Progenitor cell of endocrine pancreas (in vitro differentiated cells): ENCODE data around the gene FMN1. TPM values are rescaled to one million over a fixed set of nuclear protein-coding genes. Genes with fewer than 3 reads are reported as not detected.

Experiments
- DNase-seq: peaks from one replicate; pipeline ENCODE4 v3.0.0; 2021; ENCODE audit warnings: low spot score; ENCODE audit not compliant: unreplicated experiment
- H3K27ac Mint-ChIP-seq: 2 replicates; pipeline ENCODE4 v1.8.0; 2021; ENCODE audit warnings: mild to moderate bottlenecking, moderate library complexity, mixed read lengths
- H3K27me3 Mint-ChIP-seq: 2 replicates; pipeline ENCODE4 v1.8.0; 2021; ENCODE audit warnings: mixed read lengths
- H3K36me3 Mint-ChIP-seq: 2 replicates; pipeline ENCODE4 v1.8.0; 2022; ENCODE audit warnings: mixed read lengths; ENCODE audit not compliant: insufficient read depth
- H3K4me1 Mint-ChIP-seq: 2 replicates; pipeline ENCODE4 v1.8.0; 2021; ENCODE audit warnings: low read depth, mixed read lengths
- H3K4me3 Mint-ChIP-seq: 2 replicates; pipeline ENCODE4 v1.8.0; 2021; ENCODE audit warnings: low read depth, mild to moderate bottlenecking, moderate library complexity, mixed read lengths
- H3K9me3 Mint-ChIP-seq: 2 replicates; pipeline ENCODE4 v1.8.0; 2021; ENCODE audit warnings: low read depth, mixed read lengths
- CTCF ChIP-seq: fragments of 200-600 bp; sonication (generic); IDR thresholded peaks from one replicate; pipeline ENCODE4 v1.5.0; 2021; ENCODE audit warnings: antibody characterized with exemption, mild to moderate bottlenecking; ENCODE audit not compliant: unreplicated experiment
- total RNA-seq: library from RNA; stranded (reverse); gene quantifications from 2 replicates; pipeline ENCODE4 v1.2.1, GENCODE V29; 2021

FMN1 gene
- total RNA-seq, 1 donor from 2014 or later = 0.41 TPM

GRCh38 chr15:33100314-33100713 lies 94.2 kb downstream of the FMN1 start:
- Mint-ChIP-seq H3K4me3 (no peak overlapping the region), H3K36me3 (no peaks in the 10 kb centered on the region), H3K9me3 (no peaks in the 10 kb centered on the region), H3K27me3 (peaks cover 75% of the 10 kb centered on the region), H3K27ac (no peak overlapping the region), H3K4me1 (no peaks in the 10 kb centered on the region)
- TF ChIP-seq CTCF = no peak
- DNase-seq = no peak

- Mint-ChIP-seq H3K4me3 (no peak overlapping the region), H3K9me3 (no peaks in the 10 kb centered on the region), H3K36me3 (no peaks in the 10 kb centered on the region), H3K27me3 (peaks cover 72% of the 10 kb centered on the region), H3K4me1 (no peaks in the 10 kb centered on the region), H3K27ac (no peak overlapping the region)
- TF ChIP-seq CTCF = no peak
- DNase-seq = no peak
Observed at GRCh38 chr15:33099739-33100138, 94.8 kb downstream of the FMN1 start.

- no peak overlapping the region for H3K4me3 Mint-ChIP-seq
- H3K36me3 Mint-ChIP-seq = no peaks in the 10 kb centered on the region
- no peak for DNase-seq
- H3K27ac Mint-ChIP-seq = no peak overlapping the region
- H3K27me3 Mint-ChIP-seq = peaks cover 72% of the 10 kb centered on the region
- no peaks in the 10 kb centered on the region for H3K4me1 Mint-ChIP-seq
- H3K9me3 Mint-ChIP-seq = no peaks in the 10 kb centered on the region
- TF ChIP-seq CTCF = no peak
Observed at GRCh38 chr15:33099213-33099612, 95.3 kb downstream of the FMN1 start.

GRCh38 chr15:33098094-33099058 lies 96.1 kb downstream of the FMN1 start:
- Mint-ChIP-seq H3K4me3 (no peak overlapping the region), H3K27ac (no peak overlapping the region)
- DNase-seq = no peak

GRCh38 chr15:33096134-33096533 lies 98.4 kb downstream of the FMN1 start:
- Mint-ChIP-seq H3K9me3 (no peaks in the 10 kb centered on the region), H3K4me3 (no peak overlapping the region), H3K36me3 (no peaks in the 10 kb centered on the region), H3K27ac (no peak overlapping the region), H3K4me1 (no peaks in the 10 kb centered on the region), H3K27me3 (peaks cover 63% of the 10 kb centered on the region)
- no peak for DNase-seq
- TF ChIP-seq CTCF = no peak

More at GRCh38 chr15:33098094-33099058, 96.1 kb downstream of the FMN1 start:
- Mint-ChIP-seq H3K27me3 (peaks cover 74% of the 10 kb centered on the region), H3K4me1 (no peaks in the 10 kb centered on the region), H3K36me3 (no peaks in the 10 kb centered on the region), H3K9me3 (no peaks in the 10 kb centered on the region)
- no peak for TF ChIP-seq CTCF
